Aorta (tissue), 5 donors: ENCODE data around the gene IFIT1B. TPM values are rescaled to one million over a fixed set of nuclear protein-coding genes. Genes with fewer than 3 reads are reported as not detected.
"Not testable (repeated sequence)": the region's sequence is repeated elsewhere in the genome, so short reads cannot be mapped to it uniquely, and the experiment has no call there.

Experiments
- ATAC-seq: fragments of 200-7000 bp; cut with Tn5 transposase; one replicate; pipeline ENCODE4 v1.9.1; 2022; ENCODE audit warnings: moderate library complexity; ENCODE audit not compliant: low FRiP score
- DNase-seq, 2 donors: peaks; one replicate each; pipeline ENCODE4 v3.0.0-alpha.2; 2020
- H3K27ac ChIP-seq, 2 donors: one replicate each; pipeline ENCODE4 v1.5.1; 2013; ENCODE audit warnings: low read length in 2 of 2, mild to moderate bottlenecking in 2 of 2, moderate library complexity in 2 of 2, control low read depth in 1 of 2, inconsistent platforms in 1 of 2, low read depth in 1 of 2
- H3K27me3 ChIP-seq, 2 donors: one replicate each; pipeline ENCODE4 v1.6.1; 2013; ENCODE audit warnings: control low read depth in 1 of 2, low read length in 1 of 2, mild to moderate bottlenecking in 1 of 2, moderate library complexity in 1 of 2; ENCODE audit not compliant: insufficient read depth in 2 of 2, control insufficient read depth in 1 of 2
- H3K36me3 ChIP-seq, 2 donors: one replicate each; pipeline ENCODE4 v1.6.1; 2013; ENCODE audit warnings: control low read depth in 1 of 2, low read length in 1 of 2, mild to moderate bottlenecking in 1 of 2; ENCODE audit not compliant: insufficient read depth in 2 of 2, control insufficient read depth in 1 of 2
- H3K4me1 ChIP-seq, 2 donors: one replicate each; pipeline ENCODE4 v1.6.1; 2013; ENCODE audit warnings: low read length in 2 of 2, control low read depth in 1 of 2, mild to moderate bottlenecking in 1 of 2, moderate library complexity in 1 of 2; ENCODE audit not compliant: insufficient read depth in 2 of 2, control insufficient read depth in 1 of 2
- H3K4me3 ChIP-seq, 2 donors: one replicate each; pipeline ENCODE4 v1.5.1; 2013; ENCODE audit warnings: low read length in 2 of 2, control low read depth in 1 of 2, mild to moderate bottlenecking in 1 of 2
- H3K9me3 ChIP-seq: one replicate; pipeline ENCODE4 v1.6.1; 2013; ENCODE audit warnings: mild to moderate bottlenecking, low read length; ENCODE audit not compliant: control insufficient read depth
- WGBS, 2 donors: extraction: QIAGEN DNeasy Blood & Tissue Kit; methylation state at CpG; one replicate each; pipeline ENCODE4 v1.1.7; 2013; 5-methylcytosine and 5-hydroxymethylcytosine counted together
- intact Hi-C, 2 donors: fragments of 100-400 bp; cut with DNase I; formaldehyde crosslinking; loops; one replicate each; pipeline versions ENCODE4 v1.14.2 to v1.15.0; 2022
- polyA plus RNA-seq, 2 donors: library from polyadenylated mRNA; stranded (reverse); fragments of 200-250 nt; gene quantifications; one replicate each; pipeline ENCODE4 v1.2.3, GENCODE V29; 2013
- total RNA-seq, 2 donors: library from RNA; stranded (reverse); fragmentation: NEBNext Ultra II Directional; extraction: Animal tissue kit (Norgen Biotek cat#: 25700); gene quantifications; one replicate each; pipeline ENCODE4 v1.2.1, GENCODE V29; 2021
- donor health status: healthy with polysubstance abuse.
- donor health status: Bipolar disorder and iron deficiency.
- donor health status: DM: no; HTN: no; CAD: no.
- donor health status: DM: no; HTN: no; CAD: no.
- donor health status: DM: yes; HTN: yes; CAD: no.

The IFIT1B gene
- total and polyA plus RNA-seq, 4 donors, result 0.16 to 0.87 TPM; not detected in 2

- H3K36me3 ChIP-seq, intact Hi-C loops, H3K4me3 ChIP-seq, ATAC-seq, H3K4me1 ChIP-seq, H3K27ac ChIP-seq, H3K9me3 ChIP-seq, DNase-seq, H3K27me3 ChIP-seq: not testable (repeated sequence)
- 90 to 92% methylated on average over 2 of the region's 2 CpGs for WGBS, 2 donors
Measured at GRCh38 chr10:89411135-89411534, 33.3 kb downstream of the IFIT1B start.

- ATAC-seq, H3K27me3 ChIP-seq, H3K36me3 ChIP-seq, intact Hi-C loops, DNase-seq, H3K4me3 ChIP-seq, H3K9me3 ChIP-seq, H3K27ac ChIP-seq, H3K4me1 ChIP-seq: not testable (repeated sequence)
- 93 to 99% methylated on average over 10 of the region's 10 CpGs for WGBS, 2 donors
Measured at GRCh38 chr10:89412276-89412675, 34.4 kb downstream of the IFIT1B start.

GRCh38 chr10:89413398-89413912, 35.6 kb downstream of the IFIT1B start:
- Histone ChIP-seq H3K4me3 (peak overlapping the region in 1 of 2 donors; percentile 70), H3K36me3 (no peaks in the 10 kb centered on the region), H3K9me3 (no peaks in the 10 kb centered on the region), H3K4me1 (peaks cover 0 to 4% of the 10 kb centered on the region in 2 donors), H3K27ac (no peak overlapping the region), H3K27me3 (no peaks in the 10 kb centered on the region)
- DNase-seq (no peak), ATAC-seq (no peak)
- WGBS, 2 donors, result 89 to 98% methylated on average over 7 of the region's 7 CpGs
- intact Hi-C loops, result no loop called here

GRCh38 chr10:89414146-89414878, 36.5 kb downstream of the IFIT1B start, which contains the start of gene IFIT5:
Gene IFIT5 (plus strand): TSS chr10:89414568. CDS start chr10:89414799, 231 bp downstream.
- Histone ChIP-seq H3K4me1 (peaks cover 0 to 4% of the 10 kb centered on the region in 2 donors), H3K27me3 (no peaks in the 10 kb centered on the region), H3K9me3 (no peaks in the 10 kb centered on the region), H3K36me3 (no peaks in the 10 kb centered on the region), H3K4me3 (peak within 1 kb of the TSS; percentile 56 to 70), H3K27ac (peak within 1 kb of the TSS; percentile 20 to 90)
- intact Hi-C loops, result no loop called here
- WGBS, 2 donors, result 0% methylated on average over 47 to 48 of the region's 48 CpGs
- ATAC-seq (peak; percentile 96), DNase-seq (peak; percentile 81 to 90)

- peak overlapping the region; percentile 20 to 90 for H3K27ac ChIP-seq
- H3K4me1 ChIP-seq, result peaks cover 0 to 4% of the 10 kb centered on the region in 2 donors
- WGBS, 2 donors, result 1% methylated on average over 58 to 66 of the region's 66 CpGs
- H3K27me3 ChIP-seq, result no peaks in the 10 kb centered on the region
- peak; percentile 90 for ATAC-seq
- peak overlapping the region; percentile 56 to 70 for H3K4me3 ChIP-seq
- H3K36me3 ChIP-seq, result no peaks in the 10 kb centered on the region
- H3K9me3 ChIP-seq, result no peaks in the 10 kb centered on the region
- peak; percentile 69 to 83 for DNase-seq
- intact Hi-C loops, result no loop called here
Measured at GRCh38 chr10:89414879-89415821, 37.3 kb downstream of the IFIT1B start.

GRCh38 chr10:89416465-89416864, 38.6 kb downstream of the IFIT1B start:
- Histone ChIP-seq H3K36me3 (peaks cover under 1 to 6% of the 10 kb centered on the region in 2 donors), H3K4me1 (peaks cover 0 to 4% of the 10 kb centered on the region in 2 donors), H3K4me3 (no peak overlapping the region), H3K27me3 (no peaks in the 10 kb centered on the region), H3K9me3 (no peaks in the 10 kb centered on the region), H3K27ac (no peak overlapping the region)
- intact Hi-C loops, result no loop called here
- WGBS, 2 donors, result 92 to 93% methylated on average over 1 of the region's 1 CpG
- DNase-seq (no peak), ATAC-seq (no peak)

- 43 to 49% methylated on average over 3 of the region's 3 CpGs for WGBS, 2 donors
- Histone ChIP-seq H3K9me3 (no peaks in the 10 kb centered on the region), H3K4me1 (peaks cover 0 to 4% of the 10 kb centered on the region in 2 donors), H3K27me3 (no peaks in the 10 kb centered on the region), H3K4me3 (no peak overlapping the region), H3K27ac (no peak overlapping the region), H3K36me3 (peaks cover 2 to 6% of the 10 kb centered on the region in 2 donors)
- intact Hi-C loops, result no loop called here
- ATAC-seq (no peak), DNase-seq (no peak)
Measured at GRCh38 chr10:89419548-89419947, 41.7 kb downstream of the IFIT1B start.

- ATAC-seq (no peak), DNase-seq (no peak)
- H3K27ac ChIP-seq, result no peak overlapping the region
- H3K9me3 ChIP-seq, result no peaks in the 10 kb centered on the region
- 94 to 96% methylated on average over 2 of the region's 2 CpGs for WGBS, 2 donors
- intact Hi-C loops, result no loop called here
- peaks cover 2 to 6% of the 10 kb centered on the region in 2 donors for H3K36me3 ChIP-seq
- peaks cover 0 to 4% of the 10 kb centered on the region in 2 donors for H3K4me1 ChIP-seq
- no peaks in the 10 kb centered on the region for H3K27me3 ChIP-seq
- no peak overlapping the region for H3K4me3 ChIP-seq
Measured at GRCh38 chr10:89421018-89421476, 43.2 kb downstream of the IFIT1B start.
